GM19324 (cell line): Measurements from ENCODE around the gene PDCD4.

Source experiments
- ATAC-seq: cut with Tn5 transposase; IDR thresholded peaks from one replicate; pipeline ENCODE4 v1.9.1; 2021; ENCODE audit warnings: mild to moderate bottlenecking, moderate library complexity; ENCODE audit not compliant: unreplicated experiment, low FRiP score

Gene PDCD4

DNA sequence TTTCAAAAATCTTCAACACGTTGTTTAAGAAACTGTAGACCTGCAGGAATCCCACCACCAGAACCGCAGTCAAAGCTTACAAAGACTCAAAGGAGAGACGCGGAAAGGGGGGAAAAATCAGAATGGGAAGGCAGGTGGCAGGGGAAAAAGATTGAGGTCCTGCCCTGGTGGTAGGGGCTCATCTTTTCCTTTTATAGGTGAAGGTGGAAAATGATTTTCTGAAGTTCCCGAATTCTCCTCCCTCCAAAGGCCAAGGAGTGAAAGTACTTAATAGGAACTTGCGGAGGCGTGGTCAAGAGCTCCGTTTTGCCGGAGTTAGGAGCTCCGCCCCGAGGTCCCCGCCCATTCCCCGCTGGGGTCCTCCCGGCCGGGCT, 46.5 kb downstream of the PDCD4 start:
- no peak for ATAC-seq

DNA sequence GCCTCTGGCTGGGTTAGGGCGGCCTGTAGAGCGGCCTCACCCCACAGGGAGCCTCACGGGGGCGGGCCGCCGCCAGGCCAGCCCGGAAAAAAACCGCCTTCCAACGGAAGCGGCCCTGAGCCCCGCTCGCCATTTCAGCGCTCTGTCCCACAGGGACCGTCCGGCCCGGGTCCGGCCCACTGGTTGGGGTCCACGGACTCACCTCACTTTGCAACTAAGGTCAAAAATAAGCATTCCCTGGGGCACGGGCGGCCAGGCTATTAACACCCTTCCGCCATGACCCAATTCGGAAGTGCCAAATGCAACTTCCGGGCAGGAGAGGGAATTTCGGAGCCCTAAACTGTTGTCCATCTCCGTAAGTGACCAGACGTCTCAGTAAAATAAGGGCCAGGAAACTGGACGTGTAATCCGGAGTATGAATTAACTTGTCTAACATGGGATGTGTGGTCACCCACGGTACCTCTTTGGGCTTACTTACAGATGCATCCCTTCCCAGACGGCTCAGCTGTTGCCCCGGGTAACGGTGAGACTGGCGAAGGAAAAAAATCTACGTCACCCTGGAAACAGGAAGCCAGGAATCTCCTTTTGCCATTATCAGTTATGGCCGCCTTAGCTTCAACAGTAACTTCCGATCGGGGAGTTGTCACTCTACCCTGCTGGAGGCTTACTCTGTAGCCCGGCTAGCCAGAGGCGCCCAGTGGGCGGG, 47.1 kb downstream of the PDCD4 start, which contains the start of gene BBIP1:
BBIP1 (minus strand) TSS at position 538 of the 706 bp plus-strand sequence. CDS start 1,023 bp downstream, outside the sequence.
- ATAC-seq: peak; percentile 89

DNA sequence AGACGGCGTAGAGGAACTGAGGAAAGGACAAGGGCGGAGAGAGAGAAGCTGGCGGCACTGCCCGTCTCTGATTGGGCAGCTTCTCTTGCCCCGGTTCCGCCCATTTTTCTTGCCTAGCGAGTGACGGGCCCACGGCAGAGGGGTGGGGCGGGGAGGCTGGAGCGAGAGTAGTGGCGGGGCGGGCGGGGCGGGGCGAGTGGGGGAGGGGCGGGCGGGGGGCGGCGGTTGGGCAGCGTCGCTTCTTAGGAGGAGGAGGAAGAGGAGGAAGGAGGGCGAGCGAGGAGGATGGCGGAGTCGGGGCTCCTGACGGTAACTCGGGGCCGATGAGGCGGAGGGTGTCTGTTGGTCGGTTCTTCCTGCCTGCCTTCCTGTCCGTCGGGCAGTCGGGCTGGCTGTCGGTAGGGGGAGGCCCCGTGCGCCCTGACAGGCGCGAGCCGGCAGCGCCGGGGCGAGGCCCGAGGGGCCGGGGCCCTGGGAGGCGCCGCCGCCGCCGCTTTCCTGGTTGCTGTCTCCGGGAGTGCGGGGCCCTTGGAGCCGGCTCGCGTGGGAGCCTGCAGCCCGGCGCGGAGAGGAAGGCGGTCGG, 47.7 kb downstream of the PDCD4 start, which contains the start of gene SHOC2:
SHOC2 (plus strand) TSS at position 256 of the 583 bp plus-strand sequence. CDS start 44,755 bp downstream, outside the sequence.
- no peak for ATAC-seq

DNA sequence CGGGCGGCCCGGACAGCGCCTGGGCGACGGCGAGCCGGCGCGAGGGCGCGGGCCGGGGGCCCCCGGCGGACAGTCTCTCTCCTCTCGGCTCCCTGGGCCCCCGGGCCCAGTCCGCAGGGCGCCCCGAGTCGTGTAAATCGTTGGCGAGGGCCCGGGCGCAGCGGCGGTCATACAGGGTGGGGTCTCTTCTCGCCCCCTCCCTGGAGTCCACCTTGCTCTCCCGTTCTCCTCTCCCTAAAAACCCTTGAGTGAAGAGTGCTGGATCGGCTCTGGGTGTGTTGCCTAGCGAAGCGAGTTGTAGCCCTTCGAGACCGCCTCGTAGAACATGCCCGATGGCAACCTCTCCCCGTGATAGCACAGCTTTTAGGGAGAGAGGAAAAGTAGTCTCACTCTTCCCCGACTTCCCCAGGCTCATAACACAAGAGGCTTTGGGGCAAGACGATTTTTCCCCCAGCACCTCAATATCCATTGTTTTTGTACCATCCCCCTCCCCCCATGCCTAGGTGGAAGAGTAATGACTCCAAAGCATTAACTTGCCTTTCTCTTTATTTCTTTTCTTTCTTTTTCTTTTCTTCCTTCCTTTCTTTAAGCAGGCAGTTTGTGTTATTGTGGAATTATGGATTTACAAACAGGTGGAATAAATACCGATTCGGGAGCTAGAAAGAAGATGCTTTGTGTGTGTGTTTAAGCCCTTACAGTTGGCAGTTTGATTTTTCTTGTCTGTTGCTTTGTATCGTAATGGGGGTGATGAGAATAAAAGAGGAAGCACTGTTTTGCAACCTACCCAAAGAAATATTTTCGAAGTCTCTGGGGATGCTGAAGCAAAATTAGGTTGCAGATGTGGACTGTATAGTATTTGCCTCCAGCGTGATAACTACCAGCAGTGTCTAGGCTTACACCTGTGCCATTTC, 48.5 kb downstream of the PDCD4 start:
- ATAC-seq: peak; percentile 27

DNA sequence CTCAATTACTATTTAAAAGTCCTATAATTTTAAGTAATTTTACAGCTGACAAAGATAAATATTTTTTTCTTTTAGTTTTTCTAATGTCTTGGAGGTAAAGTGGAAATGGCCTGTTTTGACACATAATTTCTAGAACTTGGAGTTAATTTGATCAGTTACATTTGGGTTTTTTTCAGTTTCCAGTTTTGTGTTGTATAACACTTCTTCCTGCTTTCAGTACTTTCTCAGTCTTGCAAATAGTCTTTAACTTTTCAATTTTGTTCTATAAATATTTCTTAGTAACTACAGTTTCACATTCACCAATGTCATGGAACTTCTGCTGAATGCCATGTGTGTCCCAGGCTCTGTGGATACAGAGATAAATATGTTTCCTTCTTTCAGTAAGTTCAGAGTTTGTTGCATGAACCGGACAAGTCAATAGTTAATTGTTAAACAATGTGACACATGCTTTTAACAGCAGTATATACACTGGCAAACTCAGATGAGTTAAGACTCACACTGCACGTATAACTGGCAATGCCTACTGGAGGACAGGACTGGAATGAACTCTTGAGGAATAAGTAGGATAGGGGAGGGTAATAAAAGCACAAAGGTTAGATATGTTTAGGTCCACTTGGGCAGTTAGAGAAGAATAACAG, 52.2 kb downstream of the PDCD4 start:
- no peak for ATAC-seq

DNA sequence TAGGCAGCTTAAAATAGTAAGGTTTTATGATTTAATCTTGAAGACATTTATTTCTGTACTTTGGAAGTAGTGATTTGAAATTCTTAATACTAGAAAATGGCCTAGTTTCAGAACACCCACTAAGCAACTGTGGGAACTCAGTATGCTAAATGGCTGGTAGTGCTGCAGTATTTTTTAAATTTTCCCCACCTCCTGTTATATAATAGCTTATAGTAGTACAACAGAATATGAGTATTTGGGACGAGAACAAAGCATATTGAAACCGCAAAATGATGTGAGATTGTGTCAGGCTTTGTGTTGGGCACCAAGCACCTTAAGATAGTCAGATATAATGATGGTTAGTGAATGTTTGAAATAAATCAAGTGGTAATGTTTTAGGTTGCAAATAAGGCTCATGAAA, 55.7 kb downstream of the PDCD4 start:
- ATAC-seq: no peak

DNA sequence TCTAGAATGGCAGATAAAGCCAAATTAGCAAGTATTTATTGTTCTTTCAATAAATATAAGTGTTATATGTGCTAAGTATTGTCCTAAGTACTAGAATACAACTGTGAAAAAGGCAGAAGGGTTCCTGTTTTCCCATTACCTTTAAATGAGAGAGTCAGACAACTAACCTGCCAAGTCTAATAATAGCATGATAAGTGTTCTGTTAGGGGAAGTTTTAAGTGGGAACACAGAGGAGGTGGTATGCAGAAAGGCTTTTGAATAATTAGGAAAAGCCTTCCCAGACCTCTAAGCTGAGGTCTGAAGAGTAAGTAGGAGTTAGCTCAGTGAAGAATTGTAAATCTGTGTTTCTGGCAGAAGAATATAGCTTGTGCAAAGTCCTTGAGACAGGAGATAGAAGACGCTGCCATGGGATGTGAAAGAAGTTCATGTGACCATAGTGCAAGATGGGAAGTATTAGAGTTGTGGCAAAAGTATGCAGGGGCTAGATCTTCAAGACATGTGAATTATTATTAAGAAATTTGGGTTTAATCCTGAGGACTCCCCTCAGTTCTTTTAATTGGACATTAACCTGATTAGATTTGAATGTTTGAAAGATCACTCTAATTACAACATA, 60.1 kb downstream of the PDCD4 start:
- ATAC-seq: no peak

DNA sequence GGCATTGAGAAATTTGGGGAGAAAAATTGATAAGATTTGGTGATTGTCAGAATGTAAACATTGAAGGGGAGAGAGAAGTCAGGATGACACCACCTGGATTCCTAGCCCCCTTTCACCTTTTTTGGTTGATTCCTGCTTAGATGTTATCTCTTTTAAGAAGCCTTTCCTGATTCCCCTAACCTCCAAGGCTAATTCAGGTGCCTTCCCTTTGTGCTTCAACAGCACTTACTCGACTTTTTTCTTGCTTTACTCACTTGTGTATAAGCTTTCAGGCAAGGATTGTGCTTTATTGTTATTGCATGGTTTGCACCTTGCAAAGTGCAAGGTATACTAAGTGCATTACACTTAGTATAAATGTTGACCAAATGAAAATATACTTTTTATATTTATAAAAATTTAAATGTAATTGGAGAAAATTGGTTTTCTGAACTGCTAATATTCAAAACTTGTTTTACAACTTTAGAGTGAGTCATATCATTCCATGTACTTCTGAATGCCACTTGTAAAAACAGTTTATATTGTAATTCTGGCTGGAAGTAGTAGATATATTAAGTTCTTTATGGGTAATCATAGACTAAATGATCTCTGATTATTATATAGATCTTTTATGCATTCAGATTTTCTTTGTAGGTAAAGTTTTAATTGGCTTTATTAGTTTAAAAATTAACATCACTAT, 60.9 kb downstream of the PDCD4 start:
- ATAC-seq: no peak

DNA sequence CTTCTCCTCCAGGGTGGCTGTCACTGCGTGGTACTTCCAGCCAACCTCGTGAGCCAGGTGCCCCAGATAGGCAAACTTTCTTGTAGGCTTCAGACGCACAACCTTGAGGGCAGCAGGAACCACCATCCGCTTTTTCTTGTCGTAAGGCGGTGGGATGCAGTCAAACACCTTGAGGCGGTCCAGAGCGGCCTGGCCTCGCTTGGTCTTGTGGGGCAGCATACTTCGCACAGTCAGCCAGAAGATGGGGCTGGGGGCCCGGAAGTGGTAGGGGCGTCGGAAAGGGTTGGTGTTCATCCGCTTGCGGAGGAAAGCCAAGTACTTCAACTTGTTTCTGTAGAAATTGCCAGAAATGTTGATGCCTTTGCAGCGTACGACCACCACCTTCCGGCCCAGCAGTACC, 65.0 kb downstream of the PDCD4 start:
- ATAC-seq: no peak

DNA sequence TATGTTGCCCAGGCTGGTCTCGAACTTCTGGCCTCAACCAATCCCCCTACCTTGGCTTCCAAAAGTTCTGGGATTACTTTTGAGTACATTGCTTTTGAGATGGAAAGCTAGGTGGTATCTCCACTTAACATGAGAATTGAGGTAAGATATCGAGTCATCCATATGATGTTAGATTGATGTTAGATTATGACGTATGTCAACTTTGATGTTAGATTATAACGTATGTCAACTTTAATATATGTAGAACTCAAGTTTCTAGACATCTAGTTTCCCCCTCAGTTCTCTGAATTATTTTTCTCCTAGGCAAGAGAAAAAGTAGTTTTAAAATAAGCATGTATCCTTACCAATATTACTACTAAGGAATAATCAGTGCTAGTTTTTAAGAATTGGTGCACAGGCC, 67.7 kb downstream of the PDCD4 start:
- no peak for ATAC-seq

DNA sequence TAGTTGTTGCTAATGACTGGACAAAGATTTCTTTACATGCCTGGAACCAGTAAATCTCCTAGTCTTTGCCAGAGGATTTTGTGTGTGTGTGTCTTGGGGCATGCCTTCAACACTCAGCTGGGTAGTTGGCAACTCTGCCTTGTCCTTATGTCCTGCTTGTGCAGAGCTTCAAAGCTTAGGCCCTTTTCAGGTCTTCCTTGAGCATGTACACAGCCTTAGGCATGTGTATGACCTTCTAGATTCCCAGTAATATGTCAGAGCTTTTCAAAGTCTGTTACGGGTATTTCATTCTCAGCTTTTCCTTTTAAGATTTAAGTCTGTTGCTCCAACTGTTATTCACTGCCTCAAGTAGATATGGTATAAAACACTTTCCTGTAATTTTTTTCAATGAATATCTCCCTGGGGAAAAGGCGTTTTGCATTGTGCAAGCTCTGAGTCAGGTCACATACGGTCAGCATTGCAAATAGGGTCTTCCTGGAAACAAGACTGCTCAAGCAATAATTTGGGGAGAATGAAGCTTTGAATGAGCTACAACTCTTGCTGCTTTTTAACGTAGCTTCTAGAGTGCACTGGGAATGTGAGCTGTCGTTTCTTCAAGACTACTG, 73.2 kb downstream of the PDCD4 start:
- ATAC-seq: no peak

DNA sequence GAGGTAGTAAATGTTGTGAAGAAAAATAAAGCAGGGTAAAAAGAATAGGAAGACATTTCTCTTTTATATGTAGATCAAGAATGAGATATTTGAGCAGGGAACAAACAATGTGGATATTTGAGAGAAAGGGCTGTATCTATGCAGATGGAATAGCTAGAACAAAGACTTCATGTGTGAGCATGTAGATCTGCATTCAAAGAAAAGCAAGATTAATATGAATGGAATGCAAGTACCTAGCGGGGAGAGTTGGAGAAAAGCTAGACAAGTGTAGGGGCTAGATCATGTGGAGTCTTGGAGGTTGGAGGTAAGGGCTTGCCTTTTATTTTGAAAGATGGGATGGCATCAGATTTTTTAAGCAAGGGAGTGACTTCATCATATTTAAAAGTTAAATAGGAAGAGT, 74.8 kb downstream of the PDCD4 start:
- ATAC-seq: no peak

DNA sequence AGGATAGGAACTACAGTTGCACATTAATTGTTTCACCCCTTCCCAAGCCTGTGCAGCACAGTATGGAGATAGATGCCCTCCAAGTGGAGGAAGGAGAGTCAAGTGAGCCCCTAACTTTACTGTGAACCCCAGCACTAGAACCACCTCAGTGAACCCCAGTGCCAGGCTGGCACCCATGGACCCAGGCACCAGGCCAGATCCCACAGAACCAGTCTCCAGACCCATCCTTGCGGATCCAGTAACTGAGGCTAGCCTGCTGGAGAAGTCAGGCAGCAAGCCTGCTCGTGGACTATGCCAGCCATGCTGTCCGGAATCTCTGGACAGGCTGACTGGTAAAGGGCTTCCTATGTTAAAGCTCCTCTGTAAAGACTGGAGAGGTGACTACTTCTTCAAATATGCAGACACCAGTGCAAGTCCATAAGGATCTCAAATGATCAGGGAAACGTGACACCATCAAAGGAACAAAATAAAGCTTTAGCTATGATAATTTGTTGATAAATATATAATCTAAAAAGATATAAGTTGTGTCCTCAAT, 75.4 kb downstream of the PDCD4 start:
- ATAC-seq: no peak
